Heart left ventricle (tissue), 16 donors: Measurements from ENCODE around the gene GAL3ST1. TPM values are rescaled to one million over a fixed set of nuclear protein-coding genes. Genes with fewer than 3 reads are reported as not detected.

ENCODE experiments used
- ATAC-seq, 4 donors: fragments of 200-7000 bp; cut with Tn5 transposase; one replicate each; pipeline ENCODE4 v1.9.1; 2020 to 2022; ENCODE audit warnings: moderate library complexity in 4 of 4, mild to moderate bottlenecking in 3 of 4, moderate number of reproducible peaks in 1 of 4
- DNase-seq, 5 donors: peaks; one replicate each; pipeline ENCODE4 v3.0.0-alpha.2; 2020
- H3K27ac ChIP-seq, 12 donors: fragments of 200-600 bp; sonication (generic) in 4 of 12; one replicate each; pipeline versions ENCODE4 v1.5.0 to v1.8.0; 2016 to 2022; ENCODE audit warnings: mild to moderate bottlenecking in 2 of 12
- H3K27me3 ChIP-seq, 9 donors: fragments of 200-600 bp; sonication (generic) in 2 of 9; one replicate each; pipeline versions ENCODE4 v1.5.1 to v1.8.0; 2016 to 2022; ENCODE audit warnings: mild to moderate bottlenecking in 3 of 9
- H3K36me3 ChIP-seq, 9 donors: fragments of 200-600 bp; sonication (generic) in 2 of 9; one replicate each; pipeline versions ENCODE4 v1.5.0 to v1.8.0; 2018 to 2022; ENCODE audit warnings: mild to moderate bottlenecking in 2 of 9
- H3K4me1 ChIP-seq, 12 donors: fragments of 200-600 bp; sonication (generic) in 4 of 12; one replicate each; pipeline versions ENCODE4 v1.5.0 to v1.8.0; 2016 to 2022; ENCODE audit warnings: mild to moderate bottlenecking in 3 of 12
- H3K4me3 ChIP-seq, 12 donors: fragments of 200-600 bp; sonication (generic) in 4 of 12; one replicate each; pipeline versions ENCODE4 v1.5.0 to v1.8.0; 2017 to 2022; ENCODE audit warnings: mild to moderate bottlenecking in 9 of 12, moderate library complexity in 4 of 12
- H3K9me3 ChIP-seq, 12 donors: fragments of 200-600 bp; sonication (generic) in 4 of 12; one replicate each; pipeline versions ENCODE4 v1.5.0 to v1.8.0; 2016 to 2022; ENCODE audit warnings: mild to moderate bottlenecking in 1 of 12
- POLR2A ChIP-seq, 2 donors: fragments of 450-650 bp; IDR thresholded peaks; one replicate each; pipeline ENCODE4 v1.6.1; 2017; ENCODE audit warnings: antibody characterized with exemption in 2 of 2, mild to moderate bottlenecking in 2 of 2, moderate library complexity in 2 of 2
- WGBS, 4 donors: extraction: QIAGEN DNeasy Blood & Tissue Kit in 2 of 4; methylation state at CpG; one replicate each; pipeline versions ENCODE4 v1.1.5 to v1.1.7; 2013 to 2018; 5-methylcytosine and 5-hydroxymethylcytosine counted together
- intact Hi-C, 10 donors: fragments of 100-400 bp; cut with DNase I; formaldehyde crosslinking; loops; one replicate each; pipeline versions ENCODE4 v1.11.1 to v1.14.2; 2022
- polyA plus RNA-seq, 2 donors: library from polyadenylated mRNA; stranded (reverse); fragments of 200-250 nt; gene quantifications; one replicate each; pipeline ENCODE4 v1.2.3, GENCODE V29; 2013
- total RNA-seq, 9 donors: library from RNA; depleted of rRNA in 2 of 9; stranded (reverse); fragments of >200 nt in 2 of 9; fragmentation: NEBNext Ultra II Directional in 3 of 9; extraction: Animal tissue kit (Norgen Biotek cat#: 25700) in 3 of 9; gene quantifications; one replicate each; pipeline versions ENCODE4 v1.1.0 to v1.2.4, GENCODE V29; 2016 to 2023
- TF ChIP-seq, protein P1 (sequence below), 12 donors: fragments of 200-600 bp; sonication (generic) in 4 of 12; IDR thresholded peaks; one replicate each; pipeline versions ENCODE4 v1.5.0 to v1.8.0; 2018 to 2022; ENCODE audit warnings: antibody characterized with exemption in 12 of 12, mild to moderate bottlenecking in 5 of 12
- donor health status: ischemic (EF 13 %, LVEDD 7.1; RV severe dilation, severe dysfunction).
- donor health status: healthy with polysubstance abuse.
- donor health status: DM: no; HTN: yes; CAD: no.
- donor health status: DM: no; HTN: no; CAD: no.
- donor health status: ischemic (EF 25% LVEDD 6.9; RV normal size, moderate dysfunction).
- donor health status: ischemic (EF 25% LVEDD 5.7; RV mildly dilated, moderate dysfunction).
- donor health status: healthy.
- donor health status: DM: yes; HTN: yes; CAD: no.
- donor health status: ischemic (EF 35%, LVEDD 5.7; RV mildly dilated, moderate dysfunction).
- donor health status: nonischemic (EF 11% LVEDD 7.7; RV severe dilation, severe dysfunction).
- donor health status: DM: yes; HTN: yes; CAD: no.
- donor health status: PGD.
- donor health status: ischemic (EF 29% LVEDD 5.4; RV normal size, mild dysfunction).
- donor health status: nonischemic (EF 23%, LVEDD 6.1; RV moderate dilation, normal function).

Gene GAL3ST1
- total and polyA plus RNA-seq, 11 donors = 0.14 to 1.1 (median 0.28) TPM; not detected in 5

DNA sequence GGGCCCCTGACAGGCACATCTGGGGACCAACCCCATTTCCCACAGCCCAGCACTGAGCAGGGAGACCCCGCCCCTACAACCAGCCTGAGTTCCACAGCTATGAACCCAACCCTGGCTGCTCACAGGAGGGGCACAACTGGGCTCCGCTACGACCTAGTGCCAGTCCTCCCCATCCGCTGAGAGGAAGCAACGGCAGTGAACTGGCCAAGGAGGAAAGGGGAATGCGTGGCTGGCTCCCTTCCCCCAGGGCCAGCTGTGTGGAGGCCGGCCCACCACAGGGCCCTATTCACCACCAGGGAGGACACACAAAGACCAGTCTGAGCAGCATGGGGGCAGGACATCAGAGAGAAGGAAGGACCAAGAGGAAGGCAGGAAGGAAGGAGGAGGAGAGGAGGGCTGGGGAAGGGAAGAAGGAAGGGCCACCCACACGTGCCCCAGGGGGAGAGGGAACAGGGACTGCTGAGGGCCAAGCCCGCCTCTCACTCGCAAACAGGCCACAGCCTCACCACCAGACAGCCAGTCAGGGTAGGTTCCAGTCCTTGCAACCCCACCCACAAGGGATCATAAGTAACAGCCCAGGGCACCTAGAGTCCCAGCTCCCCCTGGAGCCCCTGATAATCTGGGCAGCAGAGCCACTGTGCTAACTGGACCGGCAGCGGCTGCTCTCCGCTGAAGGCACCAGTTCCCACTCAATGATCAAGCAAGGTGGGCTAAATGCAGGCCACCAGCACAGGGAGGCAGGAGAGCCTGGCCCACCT is 8.5 kb upstream of the GAL3ST1 start:
- intact Hi-C loops = loop anchor here in 1 of 10 donors (10.0 kb wide), 1 partner anchor 158 kb away; the partner anchor contains the start of gene MTFP1
- 69 to 80% (median 76%) methylated on average over 11 to 13 of the region's 13 CpGs for WGBS, 4 donors
- no peak for DNase-seq
- ATAC-seq = no peak
- H3K27ac ChIP-seq = no peak overlapping the region
- H3K27me3 ChIP-seq = no peaks in the 10 kb centered on the region
- peaks cover 10 to 100% (median 100%) of the 10 kb centered on the region in 9 donors for H3K36me3 ChIP-seq
- no peaks in the 10 kb centered on the region for H3K4me1 ChIP-seq
- H3K9me3 ChIP-seq = no peaks in the 10 kb centered on the region
- TF ChIP-seq, protein P1, sequence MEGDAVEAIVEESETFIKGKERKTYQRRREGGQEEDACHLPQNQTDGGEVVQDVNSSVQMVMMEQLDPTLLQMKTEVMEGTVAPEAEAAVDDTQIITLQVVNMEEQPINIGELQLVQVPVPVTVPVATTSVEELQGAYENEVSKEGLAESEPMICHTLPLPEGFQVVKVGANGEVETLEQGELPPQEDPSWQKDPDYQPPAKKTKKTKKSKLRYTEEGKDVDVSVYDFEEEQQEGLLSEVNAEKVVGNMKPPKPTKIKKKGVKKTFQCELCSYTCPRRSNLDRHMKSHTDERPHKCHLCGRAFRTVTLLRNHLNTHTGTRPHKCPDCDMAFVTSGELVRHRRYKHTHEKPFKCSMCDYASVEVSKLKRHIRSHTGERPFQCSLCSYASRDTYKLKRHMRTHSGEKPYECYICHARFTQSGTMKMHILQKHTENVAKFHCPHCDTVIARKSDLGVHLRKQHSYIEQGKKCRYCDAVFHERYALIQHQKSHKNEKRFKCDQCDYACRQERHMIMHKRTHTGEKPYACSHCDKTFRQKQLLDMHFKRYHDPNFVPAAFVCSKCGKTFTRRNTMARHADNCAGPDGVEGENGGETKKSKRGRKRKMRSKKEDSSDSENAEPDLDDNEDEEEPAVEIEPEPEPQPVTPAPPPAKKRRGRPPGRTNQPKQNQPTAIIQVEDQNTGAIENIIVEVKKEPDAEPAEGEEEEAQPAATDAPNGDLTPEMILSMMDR (IDR thresholded peaks at IDR 0.05) = no peak
- no peak for TF ChIP-seq POLR2A (IDR thresholded peaks at IDR 0.05)
- no peak overlapping the region for H3K4me3 ChIP-seq

DNA sequence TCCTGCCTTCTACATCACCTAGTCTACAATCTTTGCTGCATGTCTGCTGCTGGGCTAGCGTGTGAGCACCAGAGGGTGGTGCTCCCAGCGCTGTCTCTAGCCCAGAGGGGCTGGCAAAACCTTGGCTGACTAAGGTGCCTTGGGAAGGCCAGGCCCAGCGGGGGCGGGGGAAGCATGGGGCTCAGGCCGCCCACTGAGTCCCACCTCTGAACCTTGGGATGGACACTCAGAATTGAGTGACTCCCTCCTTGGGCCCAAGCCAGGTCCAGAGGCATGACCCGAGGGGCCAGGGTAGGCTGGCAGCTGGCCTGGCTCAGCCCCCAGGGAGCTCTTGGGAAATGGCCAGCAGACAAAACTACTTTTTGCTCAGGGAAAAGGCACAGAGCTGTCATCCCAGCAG is 7.6 kb upstream of the GAL3ST1 start:
- no peak for ATAC-seq

DNA sequence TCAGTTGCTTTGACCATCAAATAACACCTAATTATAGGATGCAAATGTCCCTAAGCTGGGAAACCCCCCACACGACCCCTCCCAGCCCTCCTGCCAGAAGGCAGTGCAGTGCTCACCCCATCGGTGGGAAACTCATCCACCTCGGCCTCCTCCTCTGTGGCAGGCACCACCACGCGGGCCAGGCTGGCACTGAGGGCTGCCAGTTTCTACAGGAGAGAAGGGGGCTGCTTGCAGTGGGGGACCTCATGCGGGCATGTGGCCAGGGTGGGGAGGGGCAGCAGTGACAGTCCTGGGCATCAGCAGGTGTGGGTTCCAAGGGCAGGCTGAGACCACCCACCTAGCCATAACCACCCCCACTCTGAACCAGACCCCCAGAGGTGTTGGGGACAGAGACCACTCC is 6.4 kb upstream of the GAL3ST1 start:
- no peak for ATAC-seq
- Histone ChIP-seq H3K27me3 (no peaks in the 10 kb centered on the region), H3K4me3 (no peak overlapping the region), H3K4me1 (peaks cover 0 to 5% (median under 1%) of the 10 kb centered on the region in 12 donors), H3K27ac (no peak overlapping the region), H3K36me3 (peaks cover 10 to 100% (median 100%) of the 10 kb centered on the region in 9 donors), H3K9me3 (no peaks in the 10 kb centered on the region)
- intact Hi-C loops = loop anchor here in 1 of 10 donors (10.0 kb wide), 1 partner anchor 156 kb away; the partner anchor contains the start of gene MTFP1
- TF ChIP-seq POLR2A (IDR thresholded peaks at IDR 0.05) = no peak
- TF ChIP-seq, protein P1 (IDR thresholded peaks at IDR 0.05) = no peak
- WGBS, 4 donors = 89 to 95% (median 93%) methylated on average over 5 to 6 of the region's 6 CpGs
- no peak for DNase-seq

More for the DNA sequence above, 7.6 kb upstream of the GAL3ST1 start:
- WGBS, 4 donors = 66 to 92% (median 89%) methylated on average over 6 of the region's 6 CpGs
- Histone ChIP-seq H3K36me3 (peaks cover 10 to 100% (median 100%) of the 10 kb centered on the region in 9 donors), H3K4me1 (no peaks in the 10 kb centered on the region), H3K9me3 (no peaks in the 10 kb centered on the region), H3K27ac (no peak overlapping the region), H3K4me3 (no peak overlapping the region), H3K27me3 (no peaks in the 10 kb centered on the region)
- intact Hi-C loops = loop anchor here in 1 of 10 donors (10.0 kb wide), 1 partner anchor 157 kb away; the partner anchor contains the start of gene MTFP1
- TF ChIP-seq, protein P1 (IDR thresholded peaks at IDR 0.05) = no peak
- TF ChIP-seq POLR2A (IDR thresholded peaks at IDR 0.05) = no peak
- DNase-seq = no peak

- DNase-seq (no peak), ATAC-seq (no peak)
- H3K4me1 ChIP-seq = peaks cover 0 to 19% (median 11%) of the 10 kb centered on the region in 12 donors
- peaks cover 7 to 83% (median 80%) of the 10 kb centered on the region in 9 donors for H3K36me3 ChIP-seq
- H3K27ac ChIP-seq = no peak overlapping the region
- H3K27me3 ChIP-seq = peaks cover 0 to 4% (median 0%) of the 10 kb centered on the region in 9 donors
- H3K4me3 ChIP-seq = no peak overlapping the region
- no peaks in the 10 kb centered on the region for H3K9me3 ChIP-seq
- TF ChIP-seq POLR2A (IDR thresholded peaks at IDR 0.05) = no peak
- TF ChIP-seq, protein P1 (IDR thresholded peaks at IDR 0.05) = no peak
- WGBS, 4 donors = 90 to 93% (median 91%) methylated on average over 11 to 12 of the region's 12 CpGs
- intact Hi-C loops = no loop called here
These were observed 4.0 kb upstream of the GAL3ST1 start for GRCh38 chr22:30578481-30578880.
